G401.6 (cell line): Measurements from ENCODE around the gene SLC43A3.

Experiments
- FAIRE-seq: peaks from 2 replicates; lab custom pipeline; 2012; peaks lifted over from hg19 to GRCh38; lab: Jason Lieb, UNC

The SLC43A3 gene

DNA sequence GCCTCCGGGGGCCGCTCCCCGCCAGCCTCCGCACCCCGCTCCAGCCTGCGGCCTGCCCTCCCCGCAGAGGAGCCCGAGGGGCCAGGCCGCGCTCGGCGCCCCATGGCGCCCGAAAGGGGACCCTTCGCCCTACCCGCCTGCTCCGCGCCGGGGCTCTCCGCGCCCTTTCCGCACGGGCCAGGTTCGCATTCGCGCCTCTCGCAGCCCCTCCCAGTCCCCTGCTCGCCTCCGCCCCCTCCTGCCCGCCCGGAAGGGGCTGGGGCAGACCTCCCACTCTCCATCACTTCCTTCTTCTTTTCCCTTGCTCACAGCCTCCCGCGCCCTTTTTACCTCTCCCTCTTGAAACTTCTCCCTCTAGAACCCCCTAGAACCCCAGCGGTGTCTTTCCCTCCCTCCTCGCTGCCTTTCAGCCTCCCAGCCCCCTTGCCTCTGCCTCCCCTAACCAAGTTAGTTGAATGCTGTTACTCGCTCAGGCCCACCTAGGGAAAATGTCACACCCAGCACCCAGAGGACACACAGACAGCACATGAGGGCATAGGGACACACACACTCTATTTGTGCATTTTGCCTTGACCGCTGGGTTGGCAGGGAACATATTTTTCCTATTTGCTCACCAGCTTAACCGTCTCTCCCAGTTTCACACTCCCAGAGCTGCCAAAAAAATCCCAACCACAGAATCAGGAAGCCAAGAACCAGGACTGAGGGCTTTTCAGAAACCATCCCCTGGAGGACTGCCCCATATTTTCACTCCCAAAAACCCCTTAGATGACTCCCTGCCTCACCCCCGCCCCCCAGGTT is at the start of gene SLC43A3:
SLC43A3 (minus strand) TSS at position 193 of the 798 bp plus-strand sequence. CDS start 949 bp downstream, outside the sequence.
- no peak for FAIRE-seq

DNA sequence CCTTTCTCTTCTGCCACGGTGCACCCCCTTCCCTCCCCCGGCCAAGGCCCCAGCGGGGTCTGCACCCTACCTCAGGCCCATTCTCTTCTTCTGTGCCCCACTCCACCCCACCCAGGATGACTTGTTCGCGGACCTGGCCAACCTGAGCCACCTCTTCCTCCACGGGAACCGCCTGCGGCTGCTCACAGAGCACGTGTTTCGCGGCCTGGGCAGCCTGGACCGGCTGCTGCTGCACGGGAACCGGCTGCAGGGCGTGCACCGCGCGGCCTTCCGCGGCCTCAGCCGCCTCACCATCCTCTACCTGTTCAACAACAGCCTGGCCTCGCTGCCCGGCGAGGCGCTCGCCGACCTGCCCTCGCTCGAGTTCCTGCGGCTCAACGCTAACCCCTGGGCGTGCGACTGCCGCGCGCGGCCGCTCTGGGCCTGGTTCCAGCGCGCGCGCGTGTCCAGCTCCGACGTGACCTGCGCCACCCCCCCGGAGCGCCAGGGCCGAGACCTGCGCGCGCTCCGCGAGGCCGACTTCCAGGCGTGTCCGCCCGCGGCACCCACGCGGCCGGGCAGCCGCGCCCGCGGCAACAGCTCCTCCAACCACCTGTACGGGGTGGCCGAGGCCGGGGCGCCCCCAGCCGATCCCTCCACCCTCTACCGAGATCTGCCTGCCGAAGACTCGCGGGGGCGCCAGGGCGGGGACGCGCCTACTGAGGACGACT is 49.3 kb upstream of the SLC43A3 start:
- no peak for FAIRE-seq

DNA sequence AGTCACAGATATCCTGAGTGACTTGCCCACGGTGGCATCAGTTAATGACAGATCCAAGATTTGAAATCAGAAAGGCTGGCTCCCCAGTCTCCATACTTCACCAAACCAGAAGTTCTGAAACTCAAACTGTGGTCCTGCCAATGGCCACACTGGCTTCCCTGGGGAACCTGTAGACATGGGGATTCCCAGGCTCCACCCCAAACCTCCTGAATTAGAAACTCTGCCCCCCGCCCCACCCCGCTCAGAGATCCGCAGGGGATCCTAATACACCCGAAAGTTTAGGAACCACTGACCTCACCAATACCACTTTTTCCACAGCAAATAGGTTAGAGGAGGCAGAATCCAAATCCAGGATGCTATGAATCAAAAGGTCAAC is 48.7 kb upstream of the SLC43A3 start:
- FAIRE-seq: no peak

DNA sequence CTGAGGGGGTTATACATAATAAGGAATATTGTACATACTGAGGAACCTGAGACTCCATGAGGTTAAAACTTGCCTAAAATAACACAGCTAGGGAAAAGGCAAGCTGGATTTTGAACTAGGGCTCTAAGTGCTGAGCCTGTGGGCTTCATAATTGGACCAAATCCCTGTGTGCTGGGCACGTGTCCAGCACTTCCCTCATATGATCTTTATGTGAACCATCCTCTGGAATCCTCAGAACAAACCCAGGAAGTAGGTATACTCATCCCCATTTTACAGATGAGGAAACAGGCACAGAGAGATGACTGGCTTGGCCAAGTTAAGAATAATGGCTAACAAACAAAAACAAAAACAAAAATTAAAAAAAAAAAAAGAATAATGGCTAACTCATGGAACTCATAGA is 48.3 kb upstream of the SLC43A3 start:
- no peak for FAIRE-seq

GRCh38 chr11:57474803-57475115 is 47.8 kb upstream of the SLC43A3 start:
- no peak for FAIRE-seq

GRCh38 chr11:57474017-57474802 is 47.3 kb upstream of the SLC43A3 start:
- FAIRE-seq: no peak

GRCh38 chr11:57473285-57473841 is 46.4 kb upstream of the SLC43A3 start:
- FAIRE-seq: no peak

DNA sequence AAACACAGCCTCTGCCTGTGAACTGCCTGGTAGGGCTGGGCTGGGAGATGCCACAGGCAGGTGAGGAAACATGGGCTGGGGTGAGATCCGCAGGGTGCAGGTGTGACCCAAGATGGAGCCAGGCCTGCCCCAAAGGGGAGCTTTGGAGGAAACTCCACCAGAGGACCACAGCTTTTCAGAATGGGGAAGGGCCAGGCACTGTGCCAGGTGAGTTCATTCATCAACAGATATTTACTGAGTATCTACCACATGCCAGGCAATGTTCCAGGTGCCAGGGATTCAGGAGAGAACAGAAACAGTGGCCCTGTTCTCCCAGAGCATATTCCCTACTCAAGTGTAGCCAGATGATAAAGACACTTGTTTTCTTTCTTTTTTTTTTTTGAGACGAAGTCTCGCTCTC is 44.6 kb upstream of the SLC43A3 start:
- FAIRE-seq: no peak

- no peak for FAIRE-seq
These were observed 42.3 kb upstream of the SLC43A3 start for GRCh38 chr11:57469268-57469667.

- no peak for FAIRE-seq
These were observed 41.4 kb upstream of the SLC43A3 start for GRCh38 chr11:57468276-57468675.

DNA sequence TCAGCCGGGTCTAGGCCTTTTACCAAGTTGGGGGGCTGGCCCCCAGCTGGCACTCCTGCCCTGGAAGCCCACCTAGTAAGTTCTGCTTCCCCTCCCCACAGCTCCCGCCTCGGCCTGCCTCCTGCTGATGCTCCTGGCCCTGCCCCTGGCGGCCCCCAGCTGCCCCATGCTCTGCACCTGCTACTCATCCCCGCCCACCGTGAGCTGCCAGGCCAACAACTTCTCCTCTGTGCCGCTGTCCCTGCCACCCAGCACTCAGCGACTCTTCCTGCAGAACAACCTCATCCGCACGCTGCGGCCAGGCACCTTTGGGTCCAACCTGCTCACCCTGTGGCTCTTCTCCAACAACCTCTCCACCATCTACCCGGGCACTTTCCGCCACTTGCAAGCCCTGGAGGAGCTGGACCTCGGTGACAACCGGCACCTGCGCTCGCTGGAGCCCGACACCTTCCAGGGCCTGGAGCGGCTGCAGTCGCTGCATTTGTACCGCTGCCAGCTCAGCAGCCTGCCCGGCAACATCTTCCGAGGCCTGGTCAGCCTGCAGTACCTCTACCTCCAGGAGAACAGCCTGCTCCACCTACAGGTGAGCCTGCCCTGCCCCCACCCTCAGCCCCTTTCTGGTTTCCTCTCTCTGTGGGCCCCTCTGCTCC is 40.7 kb upstream of the SLC43A3 start:
- no peak for FAIRE-seq

GRCh38 chr11:57466680-57467079 is 39.8 kb upstream of the SLC43A3 start:
- no peak for FAIRE-seq

GRCh38 chr11:57464539-57465181 is 37.7 kb upstream of the SLC43A3 start:
- no peak for FAIRE-seq

GRCh38 chr11:57463671-57464538 is 37.0 kb upstream of the SLC43A3 start:
- FAIRE-seq: no peak

DNA sequence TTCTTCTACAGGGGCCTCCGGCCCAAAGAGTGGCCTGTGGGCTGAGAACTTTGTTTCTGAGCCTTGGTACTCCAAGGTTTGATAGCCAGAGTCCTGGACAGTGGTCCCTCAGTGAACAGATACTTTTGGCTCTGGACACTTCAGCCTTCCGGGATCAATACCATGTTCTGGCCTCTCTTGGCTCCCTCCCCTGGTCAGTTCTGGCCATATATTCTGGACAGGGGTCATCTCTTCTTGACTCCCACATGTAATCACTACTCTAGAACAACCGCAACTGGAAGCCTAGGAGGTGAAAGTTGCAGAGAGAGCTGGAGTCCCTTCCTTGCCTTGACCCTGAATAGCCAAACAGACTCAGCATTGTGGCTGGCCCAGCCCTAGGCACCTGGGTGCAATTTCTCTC is 35.7 kb upstream of the SLC43A3 start:
- no peak for FAIRE-seq

GRCh38 chr11:57461841-57462489 is 35.0 kb upstream of the SLC43A3 start:
- FAIRE-seq: no peak

GRCh38 chr11:57460758-57461749 is 34.1 kb upstream of the SLC43A3 start:
- no peak for FAIRE-seq

DNA sequence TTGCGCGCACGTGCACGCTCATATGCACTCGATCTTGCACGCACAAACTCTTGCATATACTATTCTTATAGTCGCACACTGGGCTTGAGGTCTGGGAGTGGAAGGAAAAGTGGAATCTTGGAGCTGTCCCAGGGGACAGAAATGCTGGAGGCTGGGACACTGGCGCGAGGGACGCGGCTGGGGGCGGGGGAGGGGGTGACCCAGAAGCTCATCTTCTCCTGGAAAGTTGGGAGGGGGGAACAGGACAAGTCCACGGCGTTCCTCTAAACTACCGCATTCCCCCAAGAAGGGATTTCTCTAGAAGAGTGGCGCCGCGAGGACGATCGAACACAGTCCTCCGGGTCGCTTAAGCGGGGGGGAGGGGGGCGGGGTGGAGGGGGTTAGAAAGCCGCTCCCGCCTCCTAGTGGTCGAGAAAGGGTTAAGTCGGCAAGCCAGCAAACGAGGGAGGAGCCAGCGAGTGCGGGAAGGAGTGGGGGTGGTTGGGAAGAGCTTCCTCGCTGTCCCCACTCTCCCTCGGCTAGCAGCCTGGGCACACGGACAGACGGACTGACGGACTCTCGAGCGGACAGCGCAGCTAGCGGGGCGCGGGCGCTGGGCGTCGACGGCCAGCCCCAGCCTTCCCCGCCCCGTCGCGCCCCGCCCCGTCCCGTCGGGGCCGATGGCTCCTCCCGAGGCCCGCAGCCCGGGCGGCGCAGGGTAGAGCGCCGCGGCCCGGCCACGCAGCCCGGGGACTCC is 33.3 kb upstream of the SLC43A3 start, which contains the start of gene RTN4RL2:
RTN4RL2 (plus strand) TSS at position 507 of the 736 bp plus-strand sequence. CDS start 338 bp downstream, outside the sequence.
- FAIRE-seq: no peak
